NCI-H774 (cell line): Measurements from ENCODE around the gene SOX9.
"Not testable (repeated sequence)": the region's sequence is repeated elsewhere in the genome, so short reads cannot be mapped to it uniquely, and the experiment has no call there.

Experiments used
- DNase-seq: peaks from one replicate; lab custom pipeline; 2025; lab: John Stamatoyannopoulos, UW

The SOX9 gene

DNA sequence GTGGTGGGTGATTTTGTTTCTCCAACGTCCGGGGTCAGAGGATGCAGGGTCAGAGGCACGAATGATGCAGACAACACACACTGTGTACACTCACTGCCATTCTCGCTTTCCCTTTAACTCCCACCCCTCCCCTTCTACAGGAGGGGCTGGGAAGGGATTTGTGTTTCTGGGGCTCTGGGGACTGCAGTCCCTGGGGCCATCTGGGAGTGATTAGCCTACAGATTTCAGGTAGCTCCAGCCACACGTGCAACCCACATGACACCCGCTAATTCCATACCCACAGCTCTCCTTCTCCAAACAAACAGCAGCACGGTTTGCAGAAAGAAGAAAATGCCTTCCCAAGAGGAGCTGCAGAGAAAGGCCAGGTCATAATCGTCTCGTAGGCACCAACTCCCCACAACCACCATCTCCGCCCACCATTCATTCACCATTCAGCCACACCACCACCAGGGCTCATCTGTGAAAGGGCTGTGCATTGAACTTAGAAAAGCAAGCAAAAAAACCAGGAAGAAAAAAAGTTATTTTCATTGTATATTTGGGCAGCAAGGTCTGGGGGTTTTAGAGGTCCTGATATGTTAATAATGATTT is 9.4 kb upstream of the SOX9 start:
- no peak for DNase-seq

DNA sequence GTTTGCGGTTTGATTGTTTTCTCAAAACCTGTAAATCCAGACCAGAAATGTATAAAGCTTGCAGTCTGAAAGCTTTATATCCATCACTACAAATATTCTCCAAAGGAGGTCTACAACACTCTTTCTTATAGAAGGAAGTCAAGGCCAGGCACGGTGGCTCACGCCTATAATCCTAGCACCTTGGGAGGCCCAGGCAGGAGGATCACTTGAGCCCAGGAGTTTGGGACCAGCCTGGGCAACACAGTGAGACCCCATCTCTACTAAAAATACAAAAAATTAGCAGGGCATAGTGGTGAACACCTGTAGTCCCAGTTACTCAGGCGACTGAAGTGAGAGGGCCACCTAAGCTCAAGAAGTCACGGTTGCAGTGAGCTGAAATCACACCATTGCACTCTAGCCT is 8.9 kb upstream of the SOX9 start:
- not testable (repeated sequence) for DNase-seq

DNA sequence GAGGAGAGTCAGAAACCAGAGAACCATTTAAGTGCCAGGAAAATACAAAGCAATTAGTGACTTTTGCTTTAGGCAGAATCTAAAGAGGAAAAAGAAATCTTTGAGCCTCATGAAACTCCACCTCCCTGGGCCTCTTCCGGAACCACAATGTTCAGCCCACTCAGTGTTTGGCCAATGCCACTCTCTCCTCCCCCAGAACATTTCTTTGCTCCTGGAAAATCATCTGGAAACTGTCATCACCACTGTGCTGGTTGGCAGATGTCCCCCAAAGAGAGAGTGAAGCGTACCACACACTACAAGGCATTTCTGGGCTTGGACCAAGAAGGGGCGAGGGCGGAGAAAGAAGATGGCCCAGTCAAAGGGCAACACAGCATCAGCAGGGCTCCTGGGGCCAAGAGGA is 7.1 kb upstream of the SOX9 start:
- no peak for DNase-seq

DNA sequence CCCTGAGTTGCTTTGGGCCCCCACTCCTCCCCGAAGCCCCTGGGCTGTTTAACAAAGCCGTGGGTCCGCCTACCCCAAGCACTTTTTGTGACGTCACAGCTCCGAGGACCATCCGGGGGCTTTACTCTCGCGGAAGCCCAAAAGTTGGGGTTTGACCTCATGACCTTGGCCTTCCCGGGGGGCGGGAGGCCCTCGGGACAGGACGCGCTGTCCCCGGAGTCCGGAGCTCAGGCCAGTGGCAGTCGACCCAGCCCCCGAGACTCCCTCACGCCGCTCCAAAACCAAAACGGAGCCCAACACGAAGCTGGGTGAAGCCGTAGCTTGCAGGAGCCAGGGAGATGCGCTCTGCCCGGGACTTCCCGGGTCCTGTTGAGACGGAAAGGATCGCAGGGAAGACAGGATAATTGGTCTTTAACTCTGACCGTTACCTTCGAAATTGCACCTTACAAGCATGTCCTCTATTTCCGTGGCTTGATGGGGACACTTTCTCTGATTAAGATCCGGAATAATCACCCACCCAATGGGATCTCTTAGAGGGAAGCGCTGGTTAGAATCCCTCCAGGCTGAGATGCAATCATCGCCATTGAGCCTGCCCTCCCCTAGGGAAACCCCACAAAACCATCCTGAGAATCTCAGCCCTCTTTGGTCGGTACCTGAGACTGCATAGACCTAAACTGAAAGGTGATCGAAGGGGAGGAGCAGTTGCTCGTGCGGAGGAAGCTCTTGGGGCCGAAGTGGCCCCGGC is 4.9 kb upstream of the SOX9 start:
- no peak for DNase-seq

DNA sequence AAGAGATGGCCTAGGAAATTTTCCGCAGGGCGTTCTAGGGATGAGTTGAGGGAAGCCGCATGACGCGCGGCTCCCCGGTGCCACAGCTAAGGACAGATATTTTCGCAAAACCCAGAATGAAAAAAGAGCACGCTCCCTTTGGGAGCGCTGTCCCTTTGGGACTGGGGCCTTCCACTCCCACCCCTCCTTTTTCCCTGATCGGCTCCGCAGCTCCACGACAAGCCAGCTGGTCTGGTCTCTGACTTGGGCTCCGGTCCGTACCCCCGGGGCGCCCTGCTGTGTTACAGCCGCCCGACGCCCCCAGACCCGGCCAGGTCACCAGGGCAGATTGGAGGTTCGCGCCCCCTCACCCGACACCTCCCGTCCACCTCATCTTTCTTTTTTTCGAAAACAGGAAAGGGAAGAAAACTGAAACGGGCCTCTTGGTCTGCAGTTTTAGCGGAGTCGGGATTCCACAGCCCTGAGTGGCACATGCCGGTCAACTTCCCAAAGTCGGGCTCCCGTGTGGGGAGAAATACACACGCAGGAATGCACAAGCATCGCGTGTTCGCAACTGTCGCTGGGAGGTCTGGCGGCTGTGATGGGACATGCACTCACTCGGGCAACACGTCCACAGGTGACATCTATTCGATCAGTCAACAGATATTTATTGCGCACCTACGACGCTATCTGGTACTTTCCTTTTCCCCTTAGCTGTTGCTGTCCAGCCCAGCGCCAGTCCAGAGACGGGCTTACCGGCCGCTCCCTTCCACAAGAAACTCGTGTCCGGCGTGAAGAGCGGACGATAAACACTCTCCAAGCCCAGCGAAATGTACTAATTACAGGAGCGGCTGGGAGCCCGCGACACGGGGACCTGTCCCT is 3.9 kb upstream of the SOX9 start:
- no peak for DNase-seq

DNA sequence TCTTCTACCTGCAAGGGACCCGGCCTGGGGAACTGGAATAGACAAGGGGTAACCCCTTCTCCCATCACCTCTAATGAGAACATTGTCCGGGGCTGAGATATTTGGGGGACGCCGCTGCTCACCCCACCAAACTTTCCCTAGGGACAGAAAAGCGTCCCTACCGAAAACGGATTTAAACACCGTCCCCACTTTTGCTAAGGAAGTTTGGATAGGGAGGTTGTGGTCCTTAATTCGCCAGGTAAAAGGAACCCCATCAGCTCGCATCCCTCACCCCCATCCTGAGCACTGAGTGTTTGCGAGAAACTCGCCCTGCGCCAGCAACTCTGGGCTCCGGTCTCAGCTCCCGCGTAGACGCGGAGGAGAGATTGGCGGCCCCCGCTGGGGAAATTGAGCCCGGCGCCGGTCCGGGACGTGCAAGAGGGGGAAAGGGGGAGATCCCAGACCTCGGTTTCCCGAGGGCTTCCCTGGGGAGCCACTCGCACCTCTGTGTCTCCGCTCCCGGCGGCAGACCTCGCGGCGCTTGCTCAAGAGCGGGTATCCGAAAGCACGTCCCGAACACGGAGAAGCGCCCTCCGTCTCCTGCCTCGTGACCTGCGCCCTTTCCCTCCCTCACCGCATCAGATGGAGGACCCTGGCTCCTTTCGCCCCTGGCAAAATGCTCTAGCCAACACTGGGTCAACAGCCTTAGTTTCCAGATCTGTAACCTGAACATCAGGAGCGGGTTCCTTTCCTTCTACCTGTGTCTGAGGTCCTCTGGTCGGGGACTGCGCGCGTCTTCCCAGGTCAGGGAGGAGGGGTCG is 3.1 kb upstream of the SOX9 start:
- no peak for DNase-seq

DNA sequence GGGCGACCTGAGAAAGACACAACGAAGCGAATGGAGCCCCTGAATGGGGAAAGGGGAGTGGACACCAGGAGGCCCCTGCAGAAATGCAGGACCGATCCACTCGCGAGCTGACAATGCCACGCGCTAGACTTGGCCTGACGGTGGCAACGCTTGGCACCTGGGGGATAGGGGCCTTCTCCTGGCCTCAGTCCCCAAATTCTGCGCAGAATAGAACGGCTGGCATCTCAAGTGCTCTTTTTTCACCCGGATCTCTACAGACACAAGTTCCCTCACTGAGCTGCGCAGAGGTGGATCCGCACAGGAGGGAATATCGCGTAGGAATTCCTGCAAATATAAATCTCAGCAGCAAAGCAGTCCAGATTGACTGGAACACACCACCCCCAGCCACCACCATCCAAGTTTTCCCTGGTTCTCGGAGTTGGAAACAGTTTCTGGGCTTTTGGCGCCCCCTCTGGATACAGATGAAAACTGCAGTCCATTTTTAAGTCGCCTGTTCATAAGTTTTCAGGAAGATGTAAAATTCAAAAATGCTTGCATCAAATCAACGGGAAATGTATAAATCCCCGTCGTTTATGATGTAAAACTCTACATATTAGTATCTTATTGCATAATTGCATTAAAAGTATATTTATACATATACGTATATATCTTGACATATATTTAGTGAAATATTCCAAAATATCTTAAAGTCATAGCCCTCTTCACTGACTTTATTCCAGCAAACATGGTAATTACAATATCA is 2.3 kb upstream of the SOX9 start:
- DNase-seq = peak; percentile 65

DNA sequence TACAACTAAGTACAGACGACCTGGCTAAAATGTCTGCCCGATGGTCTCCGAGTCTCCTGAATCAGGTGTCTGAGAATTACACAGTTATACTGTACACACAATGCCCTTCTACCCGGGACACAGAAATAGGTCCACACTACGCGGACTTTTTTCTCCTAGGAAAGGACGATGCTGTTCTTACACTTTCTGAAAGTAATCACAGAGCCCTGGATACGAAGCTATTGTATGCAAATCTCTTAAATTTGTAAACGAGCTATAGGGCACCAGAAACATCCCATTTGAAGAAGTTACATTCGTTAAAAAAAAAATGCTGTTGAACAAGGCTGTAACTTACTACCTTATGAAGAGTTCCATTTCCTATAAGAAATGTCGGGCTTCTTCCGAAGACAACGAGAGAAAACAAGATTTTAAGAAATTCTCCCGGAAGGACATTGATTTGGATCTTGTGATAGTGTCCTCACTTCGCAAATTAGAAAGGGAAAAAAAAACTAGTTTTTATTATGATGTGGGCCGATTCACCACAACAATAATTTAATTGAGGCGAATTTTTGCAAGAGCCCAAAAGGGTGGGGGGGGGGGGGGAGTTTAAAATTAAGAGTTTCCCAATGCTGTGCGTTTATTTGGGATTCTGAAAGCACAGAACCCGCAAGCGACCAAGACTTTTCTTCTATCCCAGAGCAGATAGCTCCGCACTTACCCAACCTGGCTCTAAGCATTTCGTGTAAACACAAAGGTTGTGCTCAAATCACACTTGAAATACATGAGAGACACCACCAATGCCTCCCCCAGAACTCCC is 1.5 kb upstream of the SOX9 start:
- DNase-seq = peak; percentile 13

DNA sequence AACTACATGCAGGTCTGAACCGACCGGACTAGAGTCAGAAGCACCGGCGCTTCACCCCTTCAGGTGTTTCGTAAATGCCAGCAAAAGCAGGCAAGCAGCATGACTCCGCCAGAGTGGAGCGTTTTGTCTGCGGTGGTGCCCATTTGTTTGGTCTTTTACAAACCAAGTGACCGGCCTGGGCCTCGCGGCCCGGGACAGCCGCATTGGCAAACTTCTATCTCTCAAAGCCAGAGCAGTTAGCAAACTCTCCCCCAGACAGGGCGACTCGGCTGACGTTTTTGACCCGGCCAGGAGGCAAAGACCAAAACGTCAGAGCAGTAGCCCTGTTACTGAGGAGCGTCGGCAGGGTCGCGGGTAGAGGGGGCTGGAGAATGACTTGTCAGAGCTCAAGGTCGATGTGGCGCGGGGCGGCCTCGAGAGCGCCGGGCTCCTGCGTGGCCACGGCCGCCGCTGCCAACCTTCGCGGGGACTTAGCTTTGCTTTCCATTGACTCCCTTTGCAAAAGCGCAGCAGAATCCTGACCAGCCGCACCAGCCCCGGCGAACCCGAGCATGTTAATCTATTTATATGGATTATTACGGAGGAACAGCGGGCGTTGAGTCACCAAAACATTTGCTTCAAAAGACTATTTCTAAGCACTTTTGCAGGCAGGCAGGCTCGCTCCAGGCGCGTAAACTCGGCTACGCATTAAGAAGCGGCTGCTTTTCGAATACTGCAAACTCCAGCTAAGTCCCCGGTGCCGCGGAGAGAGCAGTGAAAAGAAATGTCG is 763 bp upstream of the SOX9 start:
- DNase-seq = peak; percentile 75

DNA sequence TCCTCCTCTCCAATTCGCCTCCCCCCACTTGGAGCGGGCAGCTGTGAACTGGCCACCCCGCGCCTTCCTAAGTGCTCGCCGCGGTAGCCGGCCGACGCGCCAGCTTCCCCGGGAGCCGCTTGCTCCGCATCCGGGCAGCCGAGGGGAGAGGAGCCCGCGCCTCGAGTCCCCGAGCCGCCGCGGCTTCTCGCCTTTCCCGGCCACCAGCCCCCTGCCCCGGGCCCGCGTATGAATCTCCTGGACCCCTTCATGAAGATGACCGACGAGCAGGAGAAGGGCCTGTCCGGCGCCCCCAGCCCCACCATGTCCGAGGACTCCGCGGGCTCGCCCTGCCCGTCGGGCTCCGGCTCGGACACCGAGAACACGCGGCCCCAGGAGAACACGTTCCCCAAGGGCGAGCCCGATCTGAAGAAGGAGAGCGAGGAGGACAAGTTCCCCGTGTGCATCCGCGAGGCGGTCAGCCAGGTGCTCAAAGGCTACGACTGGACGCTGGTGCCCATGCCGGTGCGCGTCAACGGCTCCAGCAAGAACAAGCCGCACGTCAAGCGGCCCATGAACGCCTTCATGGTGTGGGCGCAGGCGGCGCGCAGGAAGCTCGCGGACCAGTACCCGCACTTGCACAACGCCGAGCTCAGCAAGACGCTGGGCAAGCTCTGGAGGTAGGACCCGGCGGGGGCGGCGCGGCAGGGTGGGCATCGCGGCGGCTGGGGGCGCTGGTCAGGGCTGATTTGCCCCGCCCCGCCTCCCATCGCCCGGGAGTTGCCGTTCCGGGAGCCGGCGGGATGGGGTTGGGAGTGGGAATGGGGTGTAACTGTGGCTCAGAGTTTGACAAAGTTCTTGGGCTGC is 567 bp downstream of the SOX9 start:
- DNase-seq = peak; percentile 63

DNA sequence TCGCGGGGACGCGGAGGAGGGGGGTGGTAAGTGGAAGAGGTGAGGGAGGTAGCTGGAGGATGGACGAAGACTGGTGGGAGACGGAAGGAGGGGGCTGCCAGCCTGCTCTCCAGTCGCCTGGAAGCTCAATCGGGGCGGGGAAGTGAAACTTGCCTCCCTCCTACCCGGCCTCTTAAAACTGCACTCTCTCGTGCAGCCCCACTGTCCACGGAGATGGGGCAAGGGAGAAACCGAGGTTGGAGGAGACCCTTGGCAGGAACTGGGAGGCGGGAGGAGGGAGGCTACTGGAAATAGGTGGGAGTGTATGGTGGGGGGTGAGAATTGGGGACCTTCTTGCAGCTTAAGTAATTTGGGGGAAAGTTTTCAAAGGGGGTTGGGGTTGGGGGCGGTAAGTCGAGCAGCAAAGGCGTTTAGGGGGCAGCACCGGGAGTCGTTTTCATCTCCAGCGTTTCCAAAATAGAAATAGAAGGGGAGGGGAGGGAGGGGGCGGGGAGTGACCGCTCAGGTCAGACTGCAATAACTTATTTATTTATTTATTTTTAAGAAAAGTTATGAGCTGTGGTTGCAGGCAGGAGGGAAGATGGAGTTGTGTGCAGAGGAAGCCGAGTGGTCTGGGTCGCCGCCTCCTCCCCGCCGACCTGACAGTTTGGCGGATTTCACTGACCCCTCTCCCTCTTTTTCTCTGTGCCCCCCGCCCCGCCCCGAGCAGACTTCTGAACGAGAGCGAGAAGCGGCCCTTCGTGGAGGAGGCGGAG is 1.4 kb downstream of the SOX9 start:
- DNase-seq = no peak

DNA sequence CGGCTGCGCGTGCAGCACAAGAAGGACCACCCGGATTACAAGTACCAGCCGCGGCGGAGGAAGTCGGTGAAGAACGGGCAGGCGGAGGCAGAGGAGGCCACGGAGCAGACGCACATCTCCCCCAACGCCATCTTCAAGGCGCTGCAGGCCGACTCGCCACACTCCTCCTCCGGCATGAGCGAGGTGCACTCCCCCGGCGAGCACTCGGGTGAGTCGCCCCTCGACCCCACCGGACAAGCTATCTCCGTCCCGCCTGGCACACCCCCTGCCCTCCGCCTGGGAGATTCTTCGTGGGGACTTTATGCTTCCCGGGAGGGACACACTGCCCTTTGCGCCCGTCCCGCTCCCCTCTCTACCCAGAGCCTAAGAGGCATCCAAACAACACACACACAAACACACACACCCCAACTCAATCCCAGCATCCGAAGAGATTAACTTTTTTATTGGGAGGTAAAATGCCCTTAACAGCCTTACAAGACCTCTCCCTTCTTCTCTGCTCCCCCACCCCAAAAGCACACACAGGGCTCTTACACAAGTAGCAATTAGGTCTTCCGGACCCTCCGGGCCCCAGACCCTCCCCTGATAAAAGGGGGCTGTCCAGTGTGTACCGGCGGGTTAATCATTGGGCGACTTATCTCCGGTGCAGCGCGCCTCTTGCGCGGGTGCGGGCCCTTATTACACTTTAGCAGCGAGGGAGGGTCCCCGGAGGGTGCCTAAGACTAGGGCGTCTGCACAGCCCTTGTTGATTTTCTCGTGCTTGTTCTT is 2.1 kb downstream of the SOX9 start:
- DNase-seq = no peak

DNA sequence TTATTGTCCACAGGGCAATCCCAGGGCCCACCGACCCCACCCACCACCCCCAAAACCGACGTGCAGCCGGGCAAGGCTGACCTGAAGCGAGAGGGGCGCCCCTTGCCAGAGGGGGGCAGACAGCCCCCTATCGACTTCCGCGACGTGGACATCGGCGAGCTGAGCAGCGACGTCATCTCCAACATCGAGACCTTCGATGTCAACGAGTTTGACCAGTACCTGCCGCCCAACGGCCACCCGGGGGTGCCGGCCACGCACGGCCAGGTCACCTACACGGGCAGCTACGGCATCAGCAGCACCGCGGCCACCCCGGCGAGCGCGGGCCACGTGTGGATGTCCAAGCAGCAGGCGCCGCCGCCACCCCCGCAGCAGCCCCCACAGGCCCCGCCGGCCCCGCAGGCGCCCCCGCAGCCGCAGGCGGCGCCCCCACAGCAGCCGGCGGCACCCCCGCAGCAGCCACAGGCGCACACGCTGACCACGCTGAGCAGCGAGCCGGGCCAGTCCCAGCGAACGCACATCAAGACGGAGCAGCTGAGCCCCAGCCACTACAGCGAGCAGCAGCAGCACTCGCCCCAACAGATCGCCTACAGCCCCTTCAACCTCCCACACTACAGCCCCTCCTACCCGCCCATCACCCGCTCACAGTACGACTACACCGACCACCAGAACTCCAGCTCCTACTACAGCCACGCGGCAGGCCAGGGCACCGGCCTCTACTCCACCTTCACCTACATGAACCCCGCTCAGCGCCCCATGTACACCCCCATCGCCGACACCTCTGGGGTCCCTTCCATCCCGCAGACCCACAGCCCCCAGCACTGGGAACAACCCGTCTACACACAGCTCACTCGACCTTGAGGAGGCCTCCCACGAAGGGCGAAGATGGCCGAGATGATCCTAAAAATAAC is 3.0 kb downstream of the SOX9 start:
- no peak for DNase-seq

DNA sequence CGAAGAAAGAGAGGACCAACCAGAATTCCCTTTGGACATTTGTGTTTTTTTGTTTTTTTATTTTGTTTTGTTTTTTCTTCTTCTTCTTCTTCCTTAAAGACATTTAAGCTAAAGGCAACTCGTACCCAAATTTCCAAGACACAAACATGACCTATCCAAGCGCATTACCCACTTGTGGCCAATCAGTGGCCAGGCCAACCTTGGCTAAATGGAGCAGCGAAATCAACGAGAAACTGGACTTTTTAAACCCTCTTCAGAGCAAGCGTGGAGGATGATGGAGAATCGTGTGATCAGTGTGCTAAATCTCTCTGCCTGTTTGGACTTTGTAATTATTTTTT is 3.6 kb downstream of the SOX9 start:
- no peak for DNase-seq

DNA sequence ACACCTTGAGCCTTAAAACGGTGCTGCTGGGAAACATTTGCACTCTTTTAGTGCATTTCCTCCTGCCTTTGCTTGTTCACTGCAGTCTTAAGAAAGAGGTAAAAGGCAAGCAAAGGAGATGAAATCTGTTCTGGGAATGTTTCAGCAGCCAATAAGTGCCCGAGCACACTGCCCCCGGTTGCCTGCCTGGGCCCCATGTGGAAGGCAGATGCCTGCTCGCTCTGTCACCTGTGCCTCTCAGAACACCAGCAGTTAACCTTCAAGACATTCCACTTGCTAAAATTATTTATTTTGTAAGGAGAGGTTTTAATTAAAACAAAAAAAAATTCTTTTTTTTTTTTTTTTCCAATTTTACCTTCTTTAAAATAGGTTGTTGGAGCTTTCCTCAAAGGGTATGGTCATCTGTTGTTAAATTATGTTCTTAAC is 4.4 kb downstream of the SOX9 start:
- no peak for DNase-seq

DNA sequence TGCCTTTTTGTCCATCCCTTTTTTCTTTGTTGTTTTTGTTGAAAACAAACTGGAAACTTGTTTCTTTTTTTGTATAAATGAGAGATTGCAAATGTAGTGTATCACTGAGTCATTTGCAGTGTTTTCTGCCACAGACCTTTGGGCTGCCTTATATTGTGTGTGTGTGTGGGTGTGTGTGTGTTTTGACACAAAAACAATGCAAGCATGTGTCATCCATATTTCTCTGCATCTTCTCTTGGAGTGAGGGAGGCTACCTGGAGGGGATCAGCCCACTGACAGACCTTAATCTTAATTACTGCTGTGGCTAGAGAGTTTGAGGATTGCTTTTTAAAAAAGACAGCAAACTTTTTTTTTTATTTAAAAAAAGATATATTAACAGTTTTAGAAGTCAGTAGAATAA is 4.9 kb downstream of the SOX9 start:
- no peak for DNase-seq
